ENCODE data around the gene ALOX5AP. TPM values are rescaled to one million over a fixed set of nuclear protein-coding genes. Genes with fewer than 3 reads are reported as not detected.

The ALOX5AP gene
- total RNA-seq, 1 experiment from 2014 or later: not detected

GRCh38 chr13:30752201-30752797, 17.0 kb downstream of the ALOX5AP start:
- no peaks in the 10 kb centered on the region for H3K9me3 ChIP-seq (ENCODE audit: low read depth, low read length, poor library complexity, severe bottlenecking)
- CTCF ChIA-PET: no interaction called here
- BruUV-seq (replicated peaks): no TSS peak
- intact Hi-C loops (cut with micrococcal nuclease; ENCODE audit: unreplicated experiment): no loop called here
- no peak overlapping the region for H3K27ac ChIP-seq (ENCODE audit: low read depth, low read length, poor library complexity, severe bottlenecking)
- DNase-seq (ENCODE audit: low spot score): no peak
- POLR2A ChIA-PET (ENCODE audit: low non-redundant PET): no interaction called here
- H3K36me3 ChIP-seq (ENCODE audit: insufficient read depth, low read length, poor library complexity, severe bottlenecking): no peaks in the 10 kb centered on the region
- no peaks in the 10 kb centered on the region for H3K4me1 ChIP-seq (ENCODE audit: insufficient read depth, low read length, poor library complexity, severe bottlenecking)
- H3K27me3 ChIP-seq (replicated peaks; ENCODE audit: insufficient read depth, low read depth, low read length, poor library complexity): no peaks in the 10 kb centered on the region
- H3K4me3 ChIP-seq (ENCODE audit: low read depth, low read length, poor library complexity, severe bottlenecking): no peak overlapping the region
- TF ChIP-seq, protein P1, sequence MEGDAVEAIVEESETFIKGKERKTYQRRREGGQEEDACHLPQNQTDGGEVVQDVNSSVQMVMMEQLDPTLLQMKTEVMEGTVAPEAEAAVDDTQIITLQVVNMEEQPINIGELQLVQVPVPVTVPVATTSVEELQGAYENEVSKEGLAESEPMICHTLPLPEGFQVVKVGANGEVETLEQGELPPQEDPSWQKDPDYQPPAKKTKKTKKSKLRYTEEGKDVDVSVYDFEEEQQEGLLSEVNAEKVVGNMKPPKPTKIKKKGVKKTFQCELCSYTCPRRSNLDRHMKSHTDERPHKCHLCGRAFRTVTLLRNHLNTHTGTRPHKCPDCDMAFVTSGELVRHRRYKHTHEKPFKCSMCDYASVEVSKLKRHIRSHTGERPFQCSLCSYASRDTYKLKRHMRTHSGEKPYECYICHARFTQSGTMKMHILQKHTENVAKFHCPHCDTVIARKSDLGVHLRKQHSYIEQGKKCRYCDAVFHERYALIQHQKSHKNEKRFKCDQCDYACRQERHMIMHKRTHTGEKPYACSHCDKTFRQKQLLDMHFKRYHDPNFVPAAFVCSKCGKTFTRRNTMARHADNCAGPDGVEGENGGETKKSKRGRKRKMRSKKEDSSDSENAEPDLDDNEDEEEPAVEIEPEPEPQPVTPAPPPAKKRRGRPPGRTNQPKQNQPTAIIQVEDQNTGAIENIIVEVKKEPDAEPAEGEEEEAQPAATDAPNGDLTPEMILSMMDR (conservative IDR thresholded peaks at IDR 0.05; ENCODE audit: low read depth, low read length): no peak
- no peak for TF ChIP-seq EZH2 (IDR thresholded peaks at IDR 0.05; ENCODE audit: borderline replicate concordance, low read depth, low read length, poor library complexity, severe bottlenecking)

GRCh38 chr13:30753030-30753616, 17.8 kb downstream of the ALOX5AP start:
- POLR2A ChIA-PET (ENCODE audit: low non-redundant PET): no interaction called here
- Histone ChIP-seq H3K4me3 (ENCODE audit: low read depth, low read length, poor library complexity, severe bottlenecking) (no peak overlapping the region), H3K27ac (ENCODE audit: low read depth, low read length, poor library complexity, severe bottlenecking) (no peak overlapping the region), H3K4me1 (ENCODE audit: insufficient read depth, low read length, poor library complexity, severe bottlenecking) (no peaks in the 10 kb centered on the region), H3K27me3 (replicated peaks; ENCODE audit: insufficient read depth, low read depth, low read length, poor library complexity) (no peaks in the 10 kb centered on the region), H3K9me3 (ENCODE audit: low read depth, low read length, poor library complexity, severe bottlenecking) (no peaks in the 10 kb centered on the region), H3K36me3 (ENCODE audit: insufficient read depth, low read length, poor library complexity, severe bottlenecking) (no peaks in the 10 kb centered on the region)
- intact Hi-C loops (cut with micrococcal nuclease; ENCODE audit: unreplicated experiment): no loop called here
- TF ChIP-seq EZH2 (IDR thresholded peaks at IDR 0.05; ENCODE audit: borderline replicate concordance, low read depth, low read length, poor library complexity, severe bottlenecking): no peak
- TF ChIP-seq, protein P1 (conservative IDR thresholded peaks at IDR 0.05; ENCODE audit: low read depth, low read length): no peak
- BruUV-seq (replicated peaks): no TSS peak
- DNase-seq (ENCODE audit: low spot score): no peak
- CTCF ChIA-PET: no interaction called here

- H3K9me3 ChIP-seq (ENCODE audit: low read depth, low read length, poor library complexity, severe bottlenecking): no peaks in the 10 kb centered on the region
- intact Hi-C loops (cut with micrococcal nuclease; ENCODE audit: unreplicated experiment): no loop called here
- no TSS peak for BruUV-seq (replicated peaks)
- TF ChIP-seq, protein P1 (conservative IDR thresholded peaks at IDR 0.05; ENCODE audit: low read depth, low read length): no peak
- no peak for TF ChIP-seq EZH2 (IDR thresholded peaks at IDR 0.05; ENCODE audit: borderline replicate concordance, low read depth, low read length, poor library complexity, severe bottlenecking)
- DNase-seq (ENCODE audit: low spot score): no peak
- no peak overlapping the region for H3K4me3 ChIP-seq (ENCODE audit: low read depth, low read length, poor library complexity, severe bottlenecking)
- no peaks in the 10 kb centered on the region for H3K4me1 ChIP-seq (ENCODE audit: insufficient read depth, low read length, poor library complexity, severe bottlenecking)
- H3K27ac ChIP-seq (ENCODE audit: low read depth, low read length, poor library complexity, severe bottlenecking): no peak overlapping the region
- no peaks in the 10 kb centered on the region for H3K36me3 ChIP-seq (ENCODE audit: insufficient read depth, low read length, poor library complexity, severe bottlenecking)
- ChIA-PET CTCF (no interaction called here), POLR2A (ENCODE audit: low non-redundant PET) (no interaction called here)
- H3K27me3 ChIP-seq (replicated peaks; ENCODE audit: insufficient read depth, low read depth, low read length, poor library complexity): no peaks in the 10 kb centered on the region
Observed at GRCh38 chr13:30755678-30756077, 20.3 kb downstream of the ALOX5AP start.
